Measurements from ENCODE around the gene GSTA1. TPM values are rescaled to one million over a fixed set of nuclear protein-coding genes. Genes with fewer than 3 reads are reported as not detected.
"Not testable (repeated sequence)": the region's sequence is repeated elsewhere in the genome, so short reads cannot be mapped to it uniquely, and the experiment has no call there.

Gene GSTA1
- total and polyA plus RNA-seq, 2 experiments from 2014 or later: 0.67 TPM; not detected in 1

GRCh38 chr6:52763322-52763916 lies 40.2 kb downstream of the GSTA1 start, which contains the start of gene GSTA2:
Gene GSTA2, minus strand, starts transcription at chr6:52763475. Its CDS starts 5,528 bp downstream, at chr6:52757947.
- DNase-seq (ENCODE audit: low read depth in 1 of 2, low spot score in 1 of 2); H3K4me3 ChIP-seq: not testable (repeated sequence)

GRCh38 chr6:52761673-52762491 lies 41.7 kb downstream of the GSTA1 start:
- not testable (repeated sequence) for H3K27me3 ChIP-seq; H3K4me3 ChIP-seq; H3K4me1 ChIP-seq (ENCODE audit: low read depth); DNase-seq (ENCODE audit: low read depth in 1 of 2, low spot score in 1 of 2); H3K36me3 ChIP-seq; H3K27ac ChIP-seq; H3K9me3 ChIP-seq (ENCODE audit: low read depth)

More at GRCh38 chr6:52763322-52763916, 40.2 kb downstream of the GSTA1 start, which contains the start of gene GSTA2:
- not testable (repeated sequence) for H3K4me1 ChIP-seq (ENCODE audit: low read depth); H3K9me3 ChIP-seq (ENCODE audit: low read depth); H3K27ac ChIP-seq; H3K36me3 ChIP-seq; H3K27me3 ChIP-seq

- Histone ChIP-seq H3K4me3 (no peak overlapping the region), H3K4me1 (ENCODE audit: low read depth) (no peaks in the 10 kb centered on the region), H3K27ac (no peak overlapping the region), H3K27me3 (no peaks in the 10 kb centered on the region), H3K9me3 (ENCODE audit: low read depth) (no peaks in the 10 kb centered on the region), H3K36me3 (no peaks in the 10 kb centered on the region)
- no peak for DNase-seq (ENCODE audit: low read depth in 1 of 2, low spot score in 1 of 2)
- no peak for TF ChIP-seq CTCF (IDR thresholded peaks at IDR 0.05; ENCODE audit: low read depth, low read length)
These were observed 43.4 kb downstream of the GSTA1 start for GRCh38 chr6:52760105-52760765.

GRCh38 chr6:52759085-52759484 lies 44.5 kb downstream of the GSTA1 start:
- DNase-seq (ENCODE audit: low read depth in 1 of 2, low spot score in 1 of 2): peak; percentile 15 to 35
- Histone ChIP-seq H3K4me3 (no peak overlapping the region), H3K27ac (no peak overlapping the region), H3K27me3 (no peaks in the 10 kb centered on the region), H3K9me3 (ENCODE audit: low read depth) (no peaks in the 10 kb centered on the region), H3K36me3 (no peaks in the 10 kb centered on the region), H3K4me1 (ENCODE audit: low read depth) (no peaks in the 10 kb centered on the region)
- TF ChIP-seq CTCF (IDR thresholded peaks at IDR 0.05; ENCODE audit: low read depth, low read length): no peak

GRCh38 chr6:52757651-52758338 lies 45.8 kb downstream of the GSTA1 start:
- H3K36me3 ChIP-seq; H3K9me3 ChIP-seq (ENCODE audit: low read depth); H3K27me3 ChIP-seq; H3K4me3 ChIP-seq; H3K27ac ChIP-seq; H3K4me1 ChIP-seq (ENCODE audit: low read depth): not testable (repeated sequence)
- DNase-seq (ENCODE audit: low read depth in 1 of 2, low spot score in 1 of 2): peak in 1 of 2 donors; percentile 94

- Histone ChIP-seq H3K27me3 (no peaks in the 10 kb centered on the region), H3K9me3 (ENCODE audit: low read depth) (no peaks in the 10 kb centered on the region), H3K36me3 (no peaks in the 10 kb centered on the region), H3K4me3 (no peak overlapping the region), H3K27ac (no peak overlapping the region), H3K4me1 (ENCODE audit: low read depth) (no peaks in the 10 kb centered on the region)
- DNase-seq (ENCODE audit: low read depth in 1 of 2, low spot score in 1 of 2): no peak
- no peak for TF ChIP-seq CTCF (IDR thresholded peaks at IDR 0.05; ENCODE audit: low read depth, low read length)
These were observed 49.2 kb downstream of the GSTA1 start for GRCh38 chr6:52754443-52754842.

- not testable (repeated sequence) for H3K36me3 ChIP-seq; DNase-seq (ENCODE audit: low read depth in 1 of 2, low spot score in 1 of 2); H3K4me1 ChIP-seq (ENCODE audit: low read depth); H3K9me3 ChIP-seq (ENCODE audit: low read depth); H3K27me3 ChIP-seq; H3K27ac ChIP-seq; H3K4me3 ChIP-seq
These were observed 50.5 kb downstream of the GSTA1 start for GRCh38 chr6:52753137-52753536.

Measured in cardiac muscle cell (in vitro differentiated cells and primary cell).